PC-3 (cell line): Measurements from ENCODE around the gene GFRA1. TPM values are rescaled to one million over a fixed set of nuclear protein-coding genes. Genes with fewer than 3 reads are reported as not detected.

Experiments used
- ATAC-seq: fragments of 200-7000 bp; cut with Tn5 transposase; 2 replicates; pipeline ENCODE4 v1.9.1; 2020; ENCODE audit warnings: mild to moderate bottlenecking, moderate library complexity
- BruUV-seq: library from RNA; stranded (reverse); fragments of 400-500 nt; replicated peaks from 2 replicates; lab custom pipeline; 2021; lab: Mats Ljungman, UMichigan
- CTCF ChIA-PET: fragments of 300-600 bp; sonication (Branson Sonifier 250); formaldehyde crosslinking; loops from one replicate; lab custom pipeline; 2022; ENCODE audit warnings: antibody characterized with exemption; lab: Charles Lee
- POLR2A ChIA-PET: fragments of 300-600 bp; sonication (Branson Sonifier 250); formaldehyde crosslinking; loops from one replicate; lab custom pipeline; 2022; ENCODE audit warnings: antibody characterized with exemption; ENCODE audit not compliant: unreplicated experiment; lab: Charles Lee
- DNase-seq: peaks from one replicate; pipeline ENCODE4 v3.0.0-alpha.2; 2015
- H2AFZ ChIP-seq: fragments of 300-600 bp; sonication (generic); 2 replicates; pipeline ENCODE4 v1.6.0; 2016; ENCODE audit warnings: antibody characterized with exemption, low read length
- H3F3A ChIP-seq: fragments of 300-600 bp; sonication (generic); one replicate; pipeline ENCODE4 v1.6.0; 2017; ENCODE audit warnings: antibody characterized with exemption, low read length, control low read depth, mild to moderate bottlenecking; ENCODE audit not compliant: unreplicated experiment
- H3K27ac ChIP-seq: fragments of 300-600 bp; sonication (generic); 2 replicates; pipeline ENCODE4 v1.5.1; 2016; ENCODE audit warnings: mild to moderate bottlenecking, low read length
- H3K27me3 ChIP-seq: fragments of 300-600 bp; sonication (generic); 2 replicates; pipeline ENCODE4 v1.6.1; 2016; ENCODE audit warnings: low read length, mixed read lengths
- H3K36me3 ChIP-seq: fragments of 300-600 bp; sonication (generic); 2 replicates; pipeline ENCODE4 v1.6.1; 2016; ENCODE audit warnings: low read depth, mixed run types, low read length, mixed read lengths
- H3K4me1 ChIP-seq: fragments of 300-600 bp; sonication (generic); 2 replicates; pipeline ENCODE4 v1.5.1; 2016; ENCODE audit warnings: low read length; ENCODE audit not compliant: insufficient read depth
- H3K4me2 ChIP-seq: fragments of 300-600 bp; sonication (generic); 2 replicates; pipeline ENCODE4 v1.6.0; 2016; ENCODE audit warnings: low read length
- H3K4me3 ChIP-seq: fragments of 300-600 bp; sonication (generic); 2 replicates; pipeline ENCODE4 v1.5.1; 2016; ENCODE audit warnings: mild to moderate bottlenecking, low read length, mixed read lengths
- H3K79me2 ChIP-seq: fragments of 300-600 bp; sonication (generic); 2 replicates; pipeline ENCODE4 v1.6.1; 2017; ENCODE audit warnings: low read length, mixed read lengths
- H3K9ac ChIP-seq: fragments of 300-600 bp; sonication (generic); 2 replicates; pipeline ENCODE4 v1.6.0; 2016; ENCODE audit warnings: mild to moderate bottlenecking, low read length
- H3K9me2 ChIP-seq: fragments of 300-600 bp; sonication (generic); replicated peaks from 2 replicates; pipeline ENCODE4 v1.6.1; 2016; ENCODE audit warnings: mixed run types, low read length, mixed read lengths
- H3K9me3 ChIP-seq: fragments of 300-600 bp; sonication (generic); 2 replicates; pipeline ENCODE4 v1.6.1; 2016; ENCODE audit warnings: low read length, mixed read lengths
- H4K20me1 ChIP-seq: fragments of 300-600 bp; sonication (generic); 2 replicates; pipeline ENCODE4 v1.6.1; 2016; ENCODE audit warnings: low read length, mixed read lengths
- CTCF ChIP-seq: fragments of 300-600 bp; sonication (generic); conservative IDR thresholded peaks from 2 replicates; pipeline ENCODE4 v1.5.1; 2017; ENCODE audit warnings: antibody characterized with exemption, low read depth, mild to moderate bottlenecking, low read length
- EZH2 ChIP-seq: fragments of 300-600 bp; sonication (generic); IDR thresholded peaks from one replicate; pipeline ENCODE4 v1.6.1; 2017; ENCODE audit warnings: antibody characterized with exemption, mild to moderate bottlenecking, low read length; ENCODE audit not compliant: unreplicated experiment
- EZH2phosphoT487 ChIP-seq: fragments of 300-600 bp; sonication (generic); IDR thresholded peaks from 2 replicates; pipeline ENCODE4 v1.6.1; 2018; ENCODE audit warnings: mild to moderate bottlenecking, antibody characterized with exemption, low read length, borderline replicate concordance
- intact Hi-C: fragments of 100-400 bp; cut with micrococcal nuclease; formaldehyde crosslinking; loops from 2 replicates; pipeline ENCODE4 v1.9.0; 2023
- total RNA-seq: library from RNA; depleted of rRNA; stranded (reverse); fragments of >200 nt; gene quantifications from 2 replicates; pipeline ENCODE4 v1.2.3, GENCODE V29; 2014

Gene GFRA1
- total RNA-seq, 1 experiment from 2014 or later: not detected

- H2AFZ ChIP-seq: no peak overlapping the region
- BruUV-seq: no TSS peak
- H3F3A ChIP-seq: no peaks in the 10 kb centered on the region
- no peak overlapping the region for H3K27ac ChIP-seq
- no peaks in the 10 kb centered on the region for H3K36me3 ChIP-seq
- H3K4me3 ChIP-seq: no peak overlapping the region
- DNase-seq (no peak), ATAC-seq (no peak)
- ChIA-PET POLR2A (no interaction called here), CTCF (no interaction called here)
- no peaks in the 10 kb centered on the region for H3K4me1 ChIP-seq
- no peaks in the 10 kb centered on the region for H3K9me3 ChIP-seq
- H3K27me3 ChIP-seq: no peaks in the 10 kb centered on the region
- no peaks in the 10 kb centered on the region for H4K20me1 ChIP-seq
- no peak overlapping the region for H3K4me2 ChIP-seq
- intact Hi-C loops: no loop called here
- no peak for TF ChIP-seq EZH2phosphoT487
- no peak for TF ChIP-seq EZH2
- TF ChIP-seq CTCF: no peak
- no peaks in the 10 kb centered on the region for H3K9me2 ChIP-seq
- no peaks in the 10 kb centered on the region for H3K79me2 ChIP-seq
- H3K9ac ChIP-seq: no peak overlapping the region
Observed at GRCh38 chr10:116109881-116110280, 163.1 kb downstream of the GFRA1 start.

DNA sequence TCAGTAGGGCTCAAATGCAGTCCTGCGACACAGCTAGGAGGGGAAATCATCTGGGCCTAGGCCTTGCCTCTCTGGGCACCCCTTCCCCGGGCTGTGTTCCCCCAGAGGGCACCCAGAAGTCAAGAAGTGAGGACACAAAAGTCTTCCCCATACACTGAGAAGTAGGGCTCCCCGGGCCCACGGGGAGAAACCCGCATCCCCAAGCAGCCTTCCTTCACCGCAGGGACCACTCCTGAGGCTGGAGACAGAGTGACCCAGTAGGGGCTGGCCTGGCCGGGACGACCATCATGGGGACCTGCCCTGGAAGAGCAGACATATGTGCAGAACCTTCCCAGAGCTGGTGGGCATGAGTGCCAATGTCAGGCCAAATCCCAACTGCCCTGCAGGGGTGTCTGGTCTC is 163.5 kb downstream of the GFRA1 start:
- ATAC-seq (no peak), DNase-seq (no peak)
- BruUV-seq: no TSS peak
- Histone ChIP-seq H3K9me2 (no peaks in the 10 kb centered on the region), H3K36me3 (no peaks in the 10 kb centered on the region), H3K9ac (no peak overlapping the region), H3K27ac (no peak overlapping the region), H3K79me2 (no peaks in the 10 kb centered on the region), H3F3A (no peaks in the 10 kb centered on the region), H3K27me3 (no peaks in the 10 kb centered on the region), H4K20me1 (no peaks in the 10 kb centered on the region), H3K4me1 (no peaks in the 10 kb centered on the region), H3K4me3 (no peak overlapping the region), H3K9me3 (no peaks in the 10 kb centered on the region), H3K4me2 (no peak overlapping the region), H2AFZ (no peak overlapping the region)
- ChIA-PET CTCF (no interaction called here), POLR2A (no interaction called here)
- intact Hi-C loops: no loop called here
- no peak for TF ChIP-seq CTCF
- TF ChIP-seq EZH2phosphoT487: no peak
- TF ChIP-seq EZH2: no peak

- no TSS peak for BruUV-seq
- Histone ChIP-seq H3K4me1 (no peaks in the 10 kb centered on the region), H3K4me3 (no peak overlapping the region), H3K9ac (no peak overlapping the region), H3K9me3 (no peaks in the 10 kb centered on the region), H3K79me2 (no peaks in the 10 kb centered on the region), H4K20me1 (no peaks in the 10 kb centered on the region), H3F3A (no peaks in the 10 kb centered on the region), H3K27ac (no peak overlapping the region), H3K4me2 (no peak overlapping the region), H3K9me2 (no peaks in the 10 kb centered on the region), H2AFZ (no peak overlapping the region), H3K27me3 (no peaks in the 10 kb centered on the region), H3K36me3 (no peaks in the 10 kb centered on the region)
- ChIA-PET POLR2A (no interaction called here), CTCF (no interaction called here)
- no peak for TF ChIP-seq EZH2
- TF ChIP-seq CTCF: no peak
- no peak for TF ChIP-seq EZH2phosphoT487
- intact Hi-C loops: no loop called here
- no peak for ATAC-seq
- DNase-seq: no peak
Observed at GRCh38 chr10:116108095-116108494, 164.9 kb downstream of the GFRA1 start.
